WTC11 (cell line): ENCODE results near the gene PEBP1. TPM values are rescaled to one million over a fixed set of nuclear protein-coding genes. Genes with fewer than 3 reads are reported as not detected.

Experiments
- ATAC-seq: fragments of 200-7000 bp; cut with Tn5 transposase; 2 replicates; pipeline ENCODE4 v1.10.0; 2021; ENCODE audit warnings: mild to moderate bottlenecking, moderate library complexity
- CTCF ChIA-PET: fragments of 300-600 bp; sonication (Branson Sonifier 250); formaldehyde crosslinking; loops from one replicate; lab custom pipeline; 2021; ENCODE audit warnings: antibody characterized with exemption; lab: Charles Lee
- POLR2A ChIA-PET: fragments of 350-600 bp; sonication (Branson Sonifier 250); formaldehyde crosslinking; loops from one replicate; lab custom pipeline; 2021; ENCODE audit warnings: antibody characterized with exemption; lab: Charles Lee
- DNase-seq: peaks from one replicate; pipeline ENCODE4 v3.0.0; 2021; ENCODE audit warnings: low spot score
- H3K27ac Mint-ChIP-seq: 2 replicates; pipeline ENCODE4 v1.8.0; 2021; ENCODE audit warnings: mixed read lengths
- H3K27me3 Mint-ChIP-seq: 2 replicates; pipeline ENCODE4 v1.8.0; 2021; ENCODE audit warnings: low read depth, mild to moderate bottlenecking, moderate library complexity, mixed read lengths
- H3K36me3 Mint-ChIP-seq: 2 replicates; pipeline ENCODE4 v1.8.0; 2021; ENCODE audit warnings: mixed read lengths
- H3K4me1 Mint-ChIP-seq: 2 replicates; pipeline ENCODE4 v1.8.0; 2022; ENCODE audit warnings: mixed read lengths
- H3K4me3 Mint-ChIP-seq: 2 replicates; pipeline ENCODE4 v1.8.0; 2021; ENCODE audit warnings: mild to moderate bottlenecking, moderate library complexity, mixed read lengths
- H3K9me3 Mint-ChIP-seq: 2 replicates; pipeline ENCODE4 v1.8.0; 2021; ENCODE audit warnings: mixed read lengths
- ATF1 ChIP-seq: sonication (generic); formaldehyde crosslinking; IDR thresholded peaks from 2 replicates; pipeline ENCODE4 v1.8.1; 2023; ENCODE audit warnings: mild to moderate bottlenecking, moderate library complexity, missing genetic modification reagents
- ATF2 ChIP-seq: sonication (generic); formaldehyde crosslinking; IDR thresholded peaks from 2 replicates; pipeline ENCODE4 v1.8.1; 2022; ENCODE audit warnings: low read depth, missing genetic modification reagents, borderline replicate concordance
- CDX4 ChIP-seq: fragments of 250-450 bp; sonication (Bioruptor Pico); IDR thresholded peaks from 2 replicates; pipeline ENCODE4 v1.9.0; 2021; ENCODE audit warnings: moderate library complexity, mild to moderate bottlenecking, inconsistent platforms, borderline replicate concordance
- E2F4 ChIP-seq: sonication (generic); formaldehyde crosslinking; IDR thresholded peaks from 2 replicates; pipeline ENCODE4 v1.8.1; 2022; ENCODE audit warnings: low read depth, mild to moderate bottlenecking, moderate library complexity, missing genetic modification reagents, borderline replicate concordance
- ELF4 ChIP-seq: sonication (generic); formaldehyde crosslinking; IDR thresholded peaks from 2 replicates; pipeline ENCODE4 v1.8.1; 2022; ENCODE audit warnings: low read depth, mild to moderate bottlenecking, moderate library complexity, missing genetic modification reagents
- EMX1 ChIP-seq: fragments of 250-450 bp; sonication (Bioruptor Pico); IDR thresholded peaks from 2 replicates; pipeline ENCODE4 v1.8.0; 2021; ENCODE audit warnings: mild to moderate bottlenecking
- FOXP4 ChIP-seq: sonication (generic); formaldehyde crosslinking; IDR thresholded peaks from 2 replicates; pipeline ENCODE4 v1.8.0; 2022; ENCODE audit warnings: mild to moderate bottlenecking, missing genetic modification reagents
- JAZF1 ChIP-seq: fragments of 250-450 bp; sonication (Bioruptor Pico); IDR thresholded peaks from 2 replicates; pipeline ENCODE4 v1.9.0; 2021; ENCODE audit warnings: moderate library complexity, mild to moderate bottlenecking, inconsistent platforms
- NR3C1 ChIP-seq: sonication (generic); formaldehyde crosslinking; conservative IDR thresholded peaks from 2 replicates; pipeline ENCODE4 v1.8.1; 2023; ENCODE audit warnings: low read depth, mild to moderate bottlenecking, missing genetic modification reagents
- SOX15 ChIP-seq: fragments of 250-450 bp; sonication (Bioruptor Pico); IDR thresholded peaks from 2 replicates; pipeline ENCODE4 v1.9.0; 2021; ENCODE audit warnings: mild to moderate bottlenecking
- SP1 ChIP-seq: sonication (generic); formaldehyde crosslinking; conservative IDR thresholded peaks from 2 replicates; pipeline ENCODE4 v1.8.1; 2022; ENCODE audit warnings: missing genetic modification reagents
- STAT6 ChIP-seq: sonication (generic); formaldehyde crosslinking; conservative IDR thresholded peaks from 2 replicates; pipeline ENCODE4 v1.8.1; 2023; ENCODE audit warnings: mild to moderate bottlenecking, low read depth, missing genetic modification reagents, moderate library complexity
- TEAD4 ChIP-seq: sonication (generic); formaldehyde crosslinking; IDR thresholded peaks from 2 replicates; pipeline ENCODE4 v1.8.0; 2022; ENCODE audit warnings: mild to moderate bottlenecking, missing genetic modification reagents
- ZNF423 ChIP-seq: fragments of 250-450 bp; sonication (Bioruptor Pico); IDR thresholded peaks from 2 replicates; pipeline ENCODE4 v2.1.2; 2022; ENCODE audit warnings: mild to moderate bottlenecking, moderate library complexity
- ZNF532 ChIP-seq: fragments of 250-450 bp; sonication (Bioruptor Pico); IDR thresholded peaks from 2 replicates; pipeline ENCODE4 v1.9.0; 2021; ENCODE audit warnings: mild to moderate bottlenecking, borderline replicate concordance
- total RNA-seq: library from RNA; stranded (reverse); gene quantifications from 3 replicates; pipeline ENCODE4 v1.2.3, GENCODE V29; 2021

Gene PEBP1
- total RNA-seq, 1 experiment from 2014 or later: 363 TPM

GRCh38 chr12:118125743-118126118, 10.2 kb upstream of the PEBP1 start:
- Mint-ChIP-seq H3K27ac (no peak overlapping the region), H3K4me3 (no peak overlapping the region), H3K4me1 (peaks cover 23% of the 10 kb centered on the region), H3K27me3 (no peaks in the 10 kb centered on the region), H3K36me3 (peaks cover 14% of the 10 kb centered on the region), H3K9me3 (peaks cover 8% of the 10 kb centered on the region)
- DNase-seq: no peak
- no peak for TF ChIP-seq ZNF532
- TF ChIP-seq ELF4 (CRISPR knock-in tag): no peak
- no peak for TF ChIP-seq CDX4 (CRISPR knock-in tag)
- no peak for ATAC-seq
- CTCF ChIA-PET: no interaction called here
- POLR2A ChIA-PET: interaction anchor here (0.6 kb wide), 1 partner anchor 1513 kb away, joined by 3 read pairs; no protein-coding TSS in a partner anchor

GRCh38 chr12:118126119-118126757, 9.7 kb upstream of the PEBP1 start:
- H3K4me3 Mint-ChIP-seq: no peak overlapping the region
- ChIA-PET CTCF (no interaction called here), POLR2A (interaction anchor here (0.6 kb wide), 1 partner anchor 1512 kb away, joined by 3 read pairs; no protein-coding TSS in a partner anchor)
- H3K9me3 Mint-ChIP-seq: peaks cover 8% of the 10 kb centered on the region
- H3K27me3 Mint-ChIP-seq: no peaks in the 10 kb centered on the region
- ATAC-seq: no peak
- H3K4me1 Mint-ChIP-seq: peaks cover 19% of the 10 kb centered on the region
- peaks cover 14% of the 10 kb centered on the region for H3K36me3 Mint-ChIP-seq
- no peak for DNase-seq
- peak overlapping the region; percentile 80 for H3K27ac Mint-ChIP-seq
- TF ChIP-seq CDX4 (CRISPR knock-in tag) (no peak), STAT6 (CRISPR knock-in tag) (no peak), ATF1 (no peak), SP1 (CRISPR knock-in tag) (no peak), EMX1 (CRISPR knock-in tag) (no peak), SOX15 (CRISPR knock-in tag) (no peak), E2F4 (CRISPR knock-in tag) (no peak), ATF2 (CRISPR knock-in tag) (no peak), ELF4 (CRISPR knock-in tag) (no peak), NR3C1 (CRISPR knock-in tag) (no peak), TEAD4 (no peak), FOXP4 (CRISPR knock-in tag) (no peak), JAZF1 (CRISPR knock-in tag) (no peak), ZNF423 (CRISPR knock-in tag) (no peak), ZNF532 (no peak)
